NOMO-1 (cell line): Measurements from ENCODE around the gene SWT1.

Experiments used
- DNase-seq, 2 experiments: peaks; one replicate each; lab custom pipeline; 2025; ENCODE audit not compliant: unreplicated experiment in 2 of 2; lab: John Stamatoyannopoulos, UW

Gene SWT1

GRCh38 chr1:185284533-185285276, 127.7 kb downstream of the SWT1 start:
- DNase-seq, result no peak

DNA sequence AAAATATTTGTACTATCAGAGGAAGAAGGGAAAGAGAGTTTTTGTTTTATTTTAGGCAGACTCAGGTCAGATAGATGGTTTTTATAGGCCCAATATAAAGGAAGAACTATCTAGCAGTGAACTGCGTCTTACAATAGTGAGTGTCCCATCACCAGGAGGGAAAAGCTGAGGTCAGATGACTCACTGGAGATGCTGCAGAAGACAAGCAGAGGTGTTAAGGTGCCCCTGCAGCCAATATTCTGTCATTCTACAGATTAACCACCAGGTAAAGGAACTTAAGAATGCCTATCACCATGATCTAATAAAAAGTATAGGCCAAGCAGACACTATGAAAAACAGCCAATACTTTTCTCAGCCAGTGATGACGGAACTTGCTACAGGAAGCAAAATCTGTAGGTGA, 130.5 kb downstream of the SWT1 start:
- no peak for DNase-seq

DNA sequence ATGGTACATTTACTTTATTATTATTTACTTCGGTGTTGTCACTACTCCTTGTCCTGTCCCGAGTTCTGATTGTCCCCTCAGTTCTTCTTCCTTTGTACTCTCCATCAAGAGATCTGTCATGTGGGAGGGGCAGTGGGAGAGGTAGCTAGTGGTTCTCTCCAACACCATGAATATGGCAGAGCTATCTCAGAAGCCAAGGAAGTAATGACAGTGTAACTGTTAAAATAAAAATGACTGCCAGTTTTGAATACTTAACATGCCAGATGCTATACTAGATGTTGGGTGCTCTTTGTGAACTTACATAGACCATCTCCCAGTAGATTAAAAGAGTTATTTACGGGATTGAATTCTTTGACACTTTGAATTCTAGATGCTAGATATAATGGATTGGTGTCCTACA, 131.5 kb downstream of the SWT1 start:
- no peak for DNase-seq

DNA sequence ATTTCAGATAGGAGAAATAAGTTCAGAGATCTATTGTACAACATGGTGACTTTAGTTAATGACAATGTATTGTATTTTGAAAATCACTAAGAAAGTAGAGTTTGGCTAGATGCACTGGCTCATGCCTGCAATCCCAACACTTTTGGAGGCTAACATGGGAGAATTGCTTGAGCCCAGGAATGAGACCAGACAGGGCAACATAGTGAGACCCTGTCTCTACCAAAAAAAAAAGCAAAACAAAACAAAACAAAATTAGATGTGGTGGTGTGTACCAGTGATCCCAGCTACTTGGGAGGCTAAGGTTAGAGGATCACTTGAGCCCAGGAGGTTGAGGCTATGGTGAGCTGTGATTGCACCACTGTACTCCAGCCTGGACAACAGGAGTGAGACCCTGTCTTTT, 132.9 kb downstream of the SWT1 start:
- DNase-seq, result no peak

DNA sequence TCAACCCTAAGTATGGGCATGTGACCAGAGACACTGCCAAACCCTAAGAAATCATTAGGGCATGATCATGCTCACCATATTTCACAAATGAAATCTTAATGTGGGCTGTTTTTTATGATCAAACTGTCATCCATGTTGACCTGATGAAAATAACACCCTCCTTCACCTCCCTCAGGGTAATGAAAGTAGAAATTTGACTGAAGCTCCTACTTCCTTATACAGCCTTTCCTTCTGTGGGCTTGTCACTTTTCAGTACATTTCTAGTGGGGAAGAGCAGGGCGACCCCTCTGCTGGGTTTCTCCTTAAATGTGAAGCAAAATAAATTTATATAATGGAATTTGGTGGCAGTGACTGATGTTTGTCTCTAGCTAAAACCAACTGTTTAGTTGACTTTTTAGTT, 134.2 kb downstream of the SWT1 start:
- peak in 1 of 2 experiments; percentile 8 for DNase-seq

DNA sequence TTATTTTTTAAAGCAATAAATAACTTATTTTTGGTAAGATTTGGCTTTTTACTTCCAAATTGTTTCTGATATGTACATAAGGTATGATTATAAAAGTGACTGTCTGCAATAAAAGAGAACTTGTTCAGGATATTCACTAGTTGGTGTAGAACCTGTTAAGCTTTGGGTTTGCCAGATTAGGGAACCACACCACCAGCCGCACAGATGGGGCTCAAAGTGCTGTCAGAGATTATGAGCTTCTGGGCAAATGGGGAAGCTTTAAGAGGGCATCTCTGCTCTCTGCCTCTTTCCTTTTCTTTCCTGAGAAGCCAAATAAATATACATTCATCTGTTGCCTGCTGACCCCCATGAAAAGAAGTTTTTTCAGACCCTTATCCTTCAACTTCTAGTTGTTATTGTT, 134.7 kb downstream of the SWT1 start:
- DNase-seq, result peak; percentile 29 to 52

GRCh38 chr1:185292237-185292636, 135.3 kb downstream of the SWT1 start:
- peak; percentile 5 to 34 for DNase-seq

GRCh38 chr1:185293967-185294542, 137.1 kb downstream of the SWT1 start:
- no peak for DNase-seq

- no peak for DNase-seq
Measured at GRCh38 chr1:185295091-185295490, 138.1 kb downstream of the SWT1 start.

DNA sequence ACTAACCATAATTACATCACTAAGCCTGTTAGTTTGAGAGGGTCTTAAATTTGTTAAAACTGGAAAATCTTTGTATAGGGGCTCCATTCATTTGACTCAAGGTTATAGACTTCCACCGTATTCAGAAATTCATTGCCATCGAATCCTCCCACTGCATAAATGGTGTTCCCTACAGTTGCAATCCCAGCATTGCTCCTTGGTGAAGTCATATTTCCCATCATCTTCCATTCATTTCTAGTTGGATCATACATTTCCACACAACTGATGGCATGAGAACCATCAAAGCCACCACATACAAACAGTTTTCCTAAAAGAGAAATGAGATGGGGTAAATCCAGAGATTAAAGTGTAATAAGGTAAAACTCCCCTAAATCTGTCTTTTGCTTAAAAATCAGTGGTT, 141.0 kb downstream of the SWT1 start:
- no peak for DNase-seq

- DNase-seq, result no peak
Measured at GRCh38 chr1:185300152-185300551, 143.2 kb downstream of the SWT1 start.

GRCh38 chr1:185305419-185305818, 148.5 kb downstream of the SWT1 start:
- DNase-seq, result no peak

- no peak for DNase-seq
Measured at GRCh38 chr1:185308126-185308525, 151.2 kb downstream of the SWT1 start.

DNA sequence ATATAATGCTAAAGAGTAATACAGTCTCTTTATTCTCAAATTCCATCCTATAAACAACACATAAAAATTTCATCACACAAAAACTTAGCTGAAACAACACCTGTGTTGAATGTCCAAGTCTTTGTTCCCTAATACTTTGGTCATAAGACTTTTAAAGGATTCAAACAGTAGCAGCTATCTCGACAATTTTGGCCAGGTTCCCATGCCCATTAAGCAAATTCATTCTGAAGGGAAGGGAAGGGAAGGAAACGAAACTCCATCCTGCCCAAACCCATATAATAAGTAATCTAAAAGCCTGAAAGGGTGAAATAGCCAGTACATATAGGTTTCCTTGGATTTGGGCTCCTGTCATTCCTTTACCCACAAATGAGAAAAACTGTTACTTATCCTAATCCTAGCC, 152.6 kb downstream of the SWT1 start:
- no peak for DNase-seq

DNA sequence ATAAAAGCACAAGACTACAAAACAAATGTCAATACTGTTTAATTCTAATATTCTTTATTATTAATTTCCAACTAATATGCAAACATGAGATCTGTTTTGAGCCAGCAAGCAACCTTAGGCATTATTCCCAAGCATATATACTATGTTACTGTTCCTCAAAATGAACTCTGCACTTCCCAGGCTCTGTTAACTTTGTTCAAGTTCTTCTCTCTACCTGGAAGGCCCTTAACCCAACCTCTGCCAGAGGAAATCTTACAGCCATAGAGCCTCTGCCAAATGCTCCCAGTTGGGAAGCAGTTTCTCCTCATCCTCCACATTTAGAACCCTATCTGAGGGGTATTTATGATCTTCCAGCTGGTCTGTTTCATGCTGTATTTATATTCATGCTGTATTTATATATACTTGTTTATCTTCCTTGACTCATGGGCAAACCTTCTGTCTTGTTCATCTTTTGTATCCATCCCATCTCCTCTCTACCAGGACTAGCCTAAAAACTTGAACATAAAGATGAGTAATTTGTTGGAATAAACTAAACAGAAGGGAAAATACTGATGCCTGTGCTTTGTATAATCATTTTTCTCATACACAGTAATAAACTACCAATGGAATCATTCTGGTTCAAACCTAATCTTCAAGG, 154.7 kb downstream of the SWT1 start:
- no peak for DNase-seq

GRCh38 chr1:185312361-185313138, 155.6 kb downstream of the SWT1 start:
- DNase-seq, result peak in 1 of 2 experiments; percentile 42

DNA sequence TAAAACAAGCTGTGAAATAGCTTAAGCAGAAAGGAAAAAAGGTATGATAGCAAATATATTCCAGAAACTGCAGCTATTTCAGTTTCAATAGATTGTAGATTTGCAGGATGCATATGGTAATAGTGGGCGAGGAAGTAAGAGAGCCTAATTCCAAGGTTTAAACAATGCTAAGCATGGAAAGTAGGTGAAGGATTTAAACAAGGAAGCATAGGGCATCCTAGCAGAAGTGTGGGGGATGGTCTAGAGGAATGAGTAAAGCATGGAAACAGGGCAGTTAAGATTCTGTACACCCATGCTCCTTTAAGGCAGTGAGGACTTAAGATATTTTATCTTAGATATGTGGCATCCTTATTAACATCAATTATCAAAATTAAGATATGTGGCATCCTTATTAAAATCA, 157.4 kb downstream of the SWT1 start:
- no peak for DNase-seq

- peak in 1 of 2 experiments; percentile 14 for DNase-seq
Measured at GRCh38 chr1:185315445-185316071, 158.6 kb downstream of the SWT1 start.

DNA sequence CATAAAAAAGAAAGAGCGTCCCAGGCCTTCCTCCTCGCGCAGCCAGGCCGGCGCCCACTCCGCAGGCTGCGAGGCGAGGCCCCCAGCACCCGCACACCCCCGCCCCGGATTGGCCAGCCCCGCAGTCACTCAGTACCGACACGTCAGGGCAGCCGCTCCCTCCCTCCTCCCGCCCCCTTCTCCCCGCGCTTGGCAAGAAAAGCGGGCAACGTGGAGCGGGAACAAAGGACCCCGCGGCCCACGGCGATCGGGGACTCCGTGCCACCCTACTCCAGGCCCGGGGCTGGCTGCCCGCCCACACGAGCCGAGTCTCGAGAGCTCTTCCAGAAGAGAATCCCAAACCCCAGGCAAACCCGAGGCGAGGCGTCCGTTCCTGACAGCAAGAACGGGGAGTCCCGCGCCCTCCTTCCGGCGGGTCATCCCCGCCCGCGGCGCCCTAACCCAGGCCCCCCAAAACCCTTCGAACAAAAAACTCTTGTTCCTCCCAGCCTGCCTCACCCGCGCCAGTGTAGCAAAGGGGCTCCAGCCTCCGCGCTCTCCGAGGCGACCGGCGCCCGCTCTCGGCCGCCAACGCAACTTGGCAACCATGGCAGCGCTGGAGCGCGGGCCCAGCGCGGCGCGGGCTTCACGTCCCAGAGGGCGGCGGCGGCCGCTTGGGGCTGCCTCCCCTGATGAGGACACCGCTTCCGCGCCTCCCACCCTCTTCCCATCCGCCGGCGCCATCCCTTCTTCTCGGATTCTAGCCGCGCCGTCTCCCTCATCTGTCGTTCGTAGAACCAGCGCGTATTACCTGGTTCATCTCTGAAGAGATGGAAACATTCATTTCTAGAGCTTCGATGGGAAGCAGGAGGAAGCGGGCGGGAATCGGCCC, 159.4 kb downstream of the SWT1 start:
- DNase-seq, result peak; percentile 45 to 79
